GM19035 (cell line): ENCODE data around the gene CKLF.
"Not testable (repeated sequence)": the region's sequence is repeated elsewhere in the genome, so short reads cannot be mapped to it uniquely, and the experiment has no call there.

Experiments used
- ATAC-seq: cut with Tn5 transposase; IDR thresholded peaks from one replicate; pipeline ENCODE4 v1.9.1; 2021; ENCODE audit not compliant: unreplicated experiment

Gene CKLF

DNA sequence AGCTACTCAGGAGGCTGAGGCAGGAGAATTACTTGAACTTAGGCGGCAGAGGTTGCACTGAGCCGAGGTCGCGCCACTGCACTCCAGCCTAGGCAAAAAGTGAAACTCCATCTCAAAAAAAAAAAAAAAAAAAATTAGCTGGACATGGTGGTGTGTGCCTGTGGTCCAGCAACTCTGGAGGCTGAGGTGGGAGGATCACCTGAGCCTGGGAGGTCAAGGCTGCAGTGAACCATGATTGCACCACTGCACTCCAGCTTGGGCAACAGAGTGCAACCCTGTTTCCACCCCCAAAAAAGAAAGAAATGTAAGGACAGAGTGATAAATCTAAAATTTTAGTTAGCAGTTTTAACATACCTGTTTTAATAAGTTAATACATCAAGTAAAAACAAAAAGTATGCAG, 44.2 kb downstream of the CKLF start:
- ATAC-seq: not testable (repeated sequence)

DNA sequence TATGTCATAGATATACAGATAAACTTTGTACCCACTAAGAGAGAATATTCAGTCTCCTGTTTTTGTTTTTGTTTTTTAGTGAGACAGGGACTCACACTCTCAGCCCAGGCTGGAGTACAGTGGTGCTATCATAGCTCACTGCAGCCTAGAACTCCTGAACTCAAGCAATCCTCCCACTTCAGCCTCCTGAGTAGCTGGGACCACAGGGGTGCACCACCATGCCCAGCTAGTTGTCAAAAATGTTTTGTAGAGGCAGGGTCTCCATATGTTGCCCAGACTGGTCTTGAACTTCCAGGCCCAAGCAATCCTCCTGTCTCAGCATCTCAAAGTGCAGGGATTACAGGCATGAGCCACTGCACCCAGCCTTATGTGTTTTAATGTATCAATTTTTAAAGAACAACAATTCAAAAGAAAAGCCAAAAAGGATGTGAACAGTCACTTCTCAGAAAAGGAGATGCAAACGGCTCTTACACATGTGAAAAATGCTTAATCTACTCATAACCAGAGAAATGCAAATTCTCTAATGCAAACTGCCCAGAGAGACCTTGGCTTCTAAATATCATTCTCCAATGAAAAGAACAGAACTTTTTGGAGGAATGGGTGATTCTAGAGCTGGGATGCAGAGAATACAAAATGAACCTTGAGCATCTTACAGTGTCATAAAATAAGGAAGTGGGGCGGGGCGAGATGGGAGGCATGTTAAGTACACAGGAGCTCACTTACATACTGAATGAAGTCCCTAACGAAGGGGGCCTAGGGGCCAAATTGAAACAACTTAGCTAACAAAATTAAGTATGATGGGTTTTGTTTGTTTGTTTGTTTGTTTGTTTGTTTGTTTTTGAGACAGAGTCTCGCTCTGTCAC, 44.8 kb downstream of the CKLF start:
- no peak for ATAC-seq

DNA sequence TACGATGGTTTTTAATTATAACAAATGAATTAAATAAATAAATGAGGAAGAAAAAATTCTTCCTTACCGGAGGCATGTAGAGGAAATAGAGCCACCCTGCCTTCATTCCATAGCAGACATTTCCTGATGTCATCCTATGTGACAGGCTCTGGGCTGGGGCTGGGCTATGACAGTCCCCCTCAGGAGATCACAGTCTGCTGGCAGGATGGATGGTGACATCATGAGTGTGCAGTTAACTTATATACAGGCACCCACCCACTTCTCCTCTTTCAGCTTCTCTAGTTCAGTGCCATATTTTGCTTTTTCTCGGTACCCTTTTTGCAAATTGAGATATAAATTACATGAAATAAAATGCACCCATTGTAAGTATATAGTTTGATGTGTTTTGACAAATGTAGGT, 45.7 kb downstream of the CKLF start:
- ATAC-seq: no peak

DNA sequence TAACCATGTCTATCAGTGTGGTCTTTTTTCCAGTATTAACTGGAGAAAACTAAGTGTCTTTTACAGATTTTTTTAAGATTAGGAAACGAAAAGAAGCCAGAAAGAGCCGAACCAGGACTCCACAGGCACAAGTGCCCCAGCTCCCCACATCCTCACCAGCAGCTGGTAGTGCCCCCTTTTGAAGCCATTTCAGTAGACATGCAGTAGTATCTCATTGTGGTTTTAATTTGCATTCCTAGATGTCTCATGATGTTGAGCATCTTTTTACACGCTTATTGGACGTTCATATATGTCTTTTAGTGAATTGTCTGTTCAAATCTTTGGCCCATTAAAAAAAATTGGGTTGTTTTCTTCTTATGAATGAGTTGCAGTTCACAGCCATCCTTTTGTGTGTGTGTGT, 47.4 kb downstream of the CKLF start:
- no peak for ATAC-seq

DNA sequence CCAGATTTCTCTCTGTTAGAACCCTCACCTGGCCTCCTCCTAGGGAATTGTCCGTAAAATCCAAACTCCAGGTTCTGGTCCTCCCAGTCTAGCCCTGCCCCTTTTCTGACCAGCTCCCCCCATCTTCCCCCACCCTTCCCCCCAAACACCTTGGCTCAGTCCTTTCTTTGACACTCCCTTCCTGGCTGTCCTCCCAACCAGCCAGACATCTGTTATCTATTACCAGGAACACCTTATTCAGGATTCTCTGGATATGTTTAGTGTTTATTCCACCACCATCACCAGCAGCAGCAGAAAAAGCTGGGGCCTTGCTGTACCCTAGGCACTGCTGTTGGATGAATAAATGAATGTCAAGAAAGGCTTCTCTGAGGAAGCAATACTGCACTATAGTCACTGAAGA, 48.1 kb downstream of the CKLF start:
- no peak for ATAC-seq

DNA sequence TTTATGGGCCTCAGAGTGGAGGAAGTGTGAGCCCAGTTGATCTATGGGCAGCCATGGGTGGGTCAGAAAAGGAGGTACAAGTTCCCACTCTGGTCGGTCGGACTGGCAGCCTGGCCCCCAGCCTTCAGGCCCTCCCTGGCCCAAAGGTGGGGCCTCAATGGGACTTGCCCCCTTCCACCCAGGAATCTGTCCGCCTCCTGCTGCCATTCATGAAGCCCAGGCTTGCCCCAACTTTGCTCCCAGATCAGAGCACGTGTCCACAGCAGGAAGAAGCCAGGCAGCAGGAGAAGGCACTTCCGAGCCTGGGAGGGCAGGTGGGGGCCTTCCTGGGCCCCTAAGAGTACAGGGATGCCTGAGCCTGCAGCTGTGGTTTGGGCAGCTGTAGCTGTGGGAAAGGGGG, 49.1 kb downstream of the CKLF start:
- ATAC-seq: no peak

DNA sequence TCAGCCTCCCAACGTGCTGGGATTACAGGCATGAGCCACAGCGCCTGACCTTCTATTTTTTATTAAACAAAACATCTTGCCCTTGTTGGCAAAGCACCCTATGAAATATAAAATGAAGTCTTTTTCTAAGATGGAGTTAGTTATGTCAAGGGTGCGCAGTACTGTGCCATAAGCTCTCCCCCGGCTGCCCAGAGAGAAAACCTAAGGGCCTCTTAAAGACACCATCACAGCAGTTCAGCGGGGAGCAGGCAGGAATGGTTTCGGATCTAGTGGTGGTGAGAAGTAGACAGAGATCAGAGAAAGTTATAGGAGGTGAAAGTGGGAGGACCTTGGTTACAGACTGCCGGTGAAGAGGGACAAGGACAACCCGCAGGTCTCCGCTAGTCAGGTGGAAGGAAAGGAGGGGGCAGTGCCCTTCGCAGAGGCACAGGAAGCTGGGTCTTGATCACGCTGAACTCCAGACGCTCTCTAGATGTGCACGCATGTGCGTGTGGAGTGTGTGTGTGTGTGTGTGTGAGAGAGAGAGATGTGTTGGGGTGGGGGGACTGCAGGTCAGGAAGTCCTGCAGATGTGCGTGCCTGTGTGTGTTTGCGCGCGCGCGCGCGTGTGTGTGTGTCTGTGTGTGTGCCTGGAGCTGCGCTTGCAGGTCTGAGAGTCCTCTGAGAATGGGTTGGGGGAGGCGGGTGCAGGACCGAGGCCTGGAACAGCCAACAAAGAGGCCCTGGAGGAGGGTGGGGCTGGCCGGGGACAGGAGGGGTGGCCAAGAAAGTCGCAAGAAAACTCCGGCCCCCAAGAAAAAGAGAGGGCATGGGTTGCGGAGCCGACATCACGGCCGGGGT, 51.4 kb downstream of the CKLF start:
- no peak for ATAC-seq

DNA sequence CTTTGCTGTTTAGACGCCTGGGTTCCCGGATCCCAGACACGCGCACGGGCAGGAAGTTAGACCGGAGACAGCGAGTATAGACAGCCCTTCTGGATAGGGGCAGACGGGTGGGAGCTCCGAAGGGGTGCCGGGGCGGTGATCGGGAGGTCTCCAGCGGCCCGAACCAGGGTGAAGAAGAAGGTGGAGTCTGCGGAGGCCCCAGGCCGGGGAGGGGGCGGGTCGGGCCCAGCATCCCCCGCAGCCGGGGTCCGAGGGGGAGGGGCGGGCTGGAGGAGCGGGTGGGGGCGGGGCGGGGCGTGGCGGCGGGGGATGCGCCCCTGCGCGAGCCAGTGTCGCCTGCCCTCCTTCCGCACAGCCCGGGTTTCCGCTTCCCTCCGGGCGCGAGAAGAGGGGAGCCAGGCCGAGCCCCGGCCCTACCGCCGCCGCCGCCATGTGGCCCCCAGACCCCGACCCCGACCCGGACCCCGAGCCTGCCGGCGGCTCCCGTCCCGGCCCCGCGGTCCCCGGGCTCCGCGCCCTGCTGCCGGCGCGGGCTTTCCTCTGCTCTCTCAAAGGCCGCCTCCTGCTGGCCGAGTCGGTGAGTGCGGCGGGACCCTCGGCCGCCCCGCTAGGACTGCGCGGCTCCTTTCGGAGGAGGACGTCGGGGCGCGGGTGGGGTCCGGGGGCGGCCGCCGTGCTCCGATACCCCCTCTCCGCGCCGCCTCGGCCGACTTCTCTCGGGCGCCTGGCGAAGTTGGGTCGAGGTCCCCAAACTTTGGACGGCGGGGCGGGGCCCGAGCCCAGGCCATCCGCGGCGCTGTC, 52.2 kb downstream of the CKLF start, which contains the start of gene CMTM3:
TSS of gene CMTM3 (plus strand) at position 329 of the 801 bp plus-strand sequence. CDS start at position 431, 102 bp downstream.
- no peak for ATAC-seq

DNA sequence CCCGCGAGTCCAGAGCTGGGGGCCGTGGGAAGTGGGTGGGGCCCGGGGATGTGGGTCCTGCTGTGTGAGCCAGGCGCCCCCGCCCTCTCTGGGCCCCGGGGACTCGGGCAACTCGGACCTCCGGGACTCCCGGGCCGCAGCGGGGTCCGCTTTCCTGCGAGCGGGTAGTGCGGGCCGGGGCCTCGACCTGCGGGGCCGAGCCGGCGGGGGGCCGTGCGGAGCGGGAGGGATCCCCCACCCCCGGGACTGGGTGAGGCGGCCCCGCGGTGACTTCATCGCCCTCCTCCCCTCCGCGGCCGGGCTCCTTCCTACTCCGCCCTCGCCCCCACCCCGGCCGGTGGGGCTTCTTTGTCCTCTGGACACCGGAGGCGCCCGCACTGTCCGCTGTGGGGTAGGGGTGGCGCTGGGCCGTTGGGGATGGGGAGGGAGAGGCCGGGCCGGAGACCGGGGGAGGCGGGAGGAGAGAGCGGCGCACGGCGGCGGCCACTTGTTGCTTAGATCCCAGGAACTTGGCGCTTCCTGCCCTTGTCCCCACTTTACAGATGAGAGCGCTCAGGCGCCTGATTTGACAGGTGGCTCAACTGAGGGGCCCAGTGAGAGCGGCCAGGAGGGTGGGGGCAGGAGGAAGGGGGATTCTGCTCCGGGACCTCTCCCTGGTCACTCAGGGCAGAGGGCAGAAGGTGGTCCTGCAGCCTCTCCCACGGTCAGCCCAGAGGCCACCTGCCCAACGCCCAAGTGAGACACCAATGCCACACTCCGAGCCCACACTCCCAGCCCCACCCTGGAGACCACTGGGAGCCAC, 53.0 kb downstream of the CKLF start:
- no peak for ATAC-seq

DNA sequence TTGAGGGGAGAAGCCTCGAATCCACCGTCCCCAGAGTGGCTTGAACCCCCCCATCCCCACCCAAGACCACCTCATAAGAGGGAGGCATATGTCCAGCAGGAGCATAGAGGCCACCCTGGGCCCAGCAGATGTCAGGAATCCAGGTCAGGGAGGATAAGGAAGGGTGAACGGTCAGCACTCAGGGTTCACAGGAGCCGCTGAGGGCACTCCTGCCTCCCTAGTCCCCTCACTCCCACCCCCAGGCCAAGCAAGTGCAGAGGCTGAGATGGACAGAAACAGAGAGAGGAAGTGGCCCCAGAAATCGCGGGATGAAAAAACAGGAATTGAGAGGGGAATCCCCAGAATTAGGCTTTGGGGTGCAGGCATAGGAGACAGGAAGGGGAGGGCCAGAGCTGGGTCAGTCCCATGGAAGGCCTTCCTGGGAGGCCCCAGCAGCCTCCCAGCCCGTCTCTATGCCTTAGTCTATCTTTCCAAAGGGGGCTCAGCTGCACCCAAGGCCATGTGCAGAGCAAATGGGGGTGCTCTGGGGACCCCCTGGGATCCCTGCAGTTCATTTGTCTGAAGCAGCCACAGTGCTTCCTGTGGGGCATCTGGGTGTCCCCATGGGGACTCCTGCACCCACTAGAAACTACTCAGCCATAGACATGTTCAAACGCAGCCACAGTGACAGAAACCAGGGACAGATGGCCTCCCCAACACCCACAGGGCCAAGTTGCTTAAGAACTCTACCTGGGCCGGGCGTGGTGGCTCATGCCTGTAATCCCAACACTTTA, 53.8 kb downstream of the CKLF start:
- peak; percentile 58 for ATAC-seq

DNA sequence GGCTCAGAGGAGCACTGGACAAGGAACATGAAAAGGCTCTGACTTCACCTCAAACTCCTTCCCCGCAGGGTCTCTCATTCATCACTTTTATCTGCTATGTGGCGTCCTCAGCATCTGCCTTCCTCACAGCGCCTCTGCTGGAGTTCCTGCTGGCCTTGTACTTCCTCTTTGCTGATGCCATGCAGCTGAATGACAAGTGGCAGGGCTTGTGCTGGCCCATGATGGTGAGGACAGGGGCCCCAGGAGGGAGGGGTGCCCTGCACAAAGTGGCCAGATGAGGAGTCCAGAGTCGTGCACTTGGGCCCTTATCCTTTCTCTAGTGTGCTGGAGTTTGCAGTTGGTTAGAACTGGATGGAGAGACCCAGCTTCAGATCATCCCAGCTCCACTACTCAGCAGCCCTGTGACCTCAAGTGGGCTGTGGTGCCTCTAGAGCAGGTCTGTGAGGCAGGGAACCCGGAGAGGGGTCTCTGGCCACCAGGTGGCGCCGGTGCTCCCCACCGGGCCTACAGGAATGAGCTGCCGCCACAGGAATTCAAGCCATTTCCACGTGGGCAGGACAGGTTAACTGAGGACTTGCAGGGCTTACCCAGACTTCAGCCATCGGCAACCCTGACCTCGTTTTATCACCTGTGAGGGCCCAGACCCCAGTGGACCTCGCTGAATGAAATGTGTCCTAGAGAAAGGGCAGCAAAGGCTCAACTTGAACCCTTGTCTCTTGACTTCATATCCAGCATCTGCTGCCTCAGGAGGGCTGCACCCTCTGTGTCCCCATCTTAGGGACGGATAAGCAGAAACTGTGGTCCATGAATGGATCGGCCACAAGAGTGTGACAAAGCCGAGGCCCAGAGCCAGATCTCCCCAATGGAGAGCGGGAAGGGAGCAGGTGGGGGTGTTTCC, 56.1 kb downstream of the CKLF start:
- peak; percentile 40 for ATAC-seq

DNA sequence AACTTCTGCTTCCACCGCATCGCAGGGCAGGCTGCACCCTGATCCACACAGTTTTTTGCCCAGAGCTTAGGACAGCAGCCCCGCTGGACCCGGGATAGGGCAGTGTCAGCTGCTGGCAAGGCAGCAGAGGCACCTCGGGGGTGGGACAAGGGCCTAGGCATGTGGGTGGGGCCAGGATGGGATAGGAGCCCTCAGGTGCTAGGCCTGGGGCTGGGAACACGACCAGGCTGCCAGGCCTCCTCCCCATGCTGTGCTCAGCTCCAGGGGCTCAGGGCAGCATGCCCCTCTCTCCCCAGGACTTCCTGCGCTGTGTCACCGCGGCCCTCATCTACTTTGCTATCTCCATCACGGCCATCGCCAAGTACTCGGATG, 56.7 kb downstream of the CKLF start:
- ATAC-seq: no peak

DNA sequence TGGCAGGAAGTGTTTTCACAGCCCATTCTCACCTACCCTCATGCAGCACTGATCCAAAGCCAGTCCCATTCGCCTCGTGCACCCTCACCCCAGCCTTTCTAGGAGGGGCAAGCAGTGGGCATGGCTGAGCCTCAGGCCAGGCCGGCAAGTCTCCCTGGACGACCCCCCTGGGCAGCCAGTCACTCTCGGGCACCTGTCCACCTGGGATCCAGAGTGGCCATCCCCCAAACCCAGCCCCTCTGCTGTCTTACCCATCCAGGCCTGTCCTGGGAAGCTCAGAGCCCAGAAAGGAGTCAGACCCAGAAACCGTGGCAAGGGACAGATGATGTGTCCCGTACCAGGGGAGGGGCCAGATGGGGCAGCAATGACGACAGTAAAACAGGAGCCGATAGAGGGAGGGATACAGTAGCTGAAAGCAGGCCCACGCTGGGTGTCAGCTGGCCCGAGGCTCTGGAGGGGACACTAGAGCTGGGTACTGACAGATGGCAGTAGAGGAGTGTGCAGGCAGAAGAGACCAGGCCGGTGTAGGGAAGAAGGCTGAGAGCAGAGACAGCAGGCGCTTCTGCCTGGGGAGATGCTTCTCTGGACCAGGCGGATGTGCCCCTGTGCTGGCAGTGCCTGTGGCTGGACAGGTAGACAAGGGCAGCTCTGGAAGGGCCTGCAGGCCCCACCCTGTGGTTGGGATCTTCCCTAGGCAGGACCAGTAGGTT, 57.9 kb downstream of the CKLF start:
- no peak for ATAC-seq

DNA sequence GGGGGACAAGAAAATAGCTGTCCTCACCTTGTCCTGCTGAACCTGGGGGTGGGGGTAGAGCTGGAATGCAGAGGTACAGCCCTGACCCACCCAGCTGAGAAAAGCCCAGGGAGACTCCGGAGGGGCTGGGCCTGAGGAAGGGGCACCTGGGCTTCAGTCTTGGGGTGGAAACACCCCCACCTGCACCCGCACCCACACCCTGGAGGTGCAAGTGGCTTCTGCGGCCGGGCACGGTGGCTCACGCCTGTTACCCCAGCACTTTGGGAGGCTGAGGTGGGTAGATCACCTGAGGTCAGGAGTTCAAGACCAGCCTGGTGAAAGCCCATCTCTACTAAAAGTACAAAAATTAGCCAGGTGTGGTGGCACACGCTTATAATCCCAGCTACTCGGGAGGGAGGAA, 59.5 kb downstream of the CKLF start:
- ATAC-seq: not testable (repeated sequence)

DNA sequence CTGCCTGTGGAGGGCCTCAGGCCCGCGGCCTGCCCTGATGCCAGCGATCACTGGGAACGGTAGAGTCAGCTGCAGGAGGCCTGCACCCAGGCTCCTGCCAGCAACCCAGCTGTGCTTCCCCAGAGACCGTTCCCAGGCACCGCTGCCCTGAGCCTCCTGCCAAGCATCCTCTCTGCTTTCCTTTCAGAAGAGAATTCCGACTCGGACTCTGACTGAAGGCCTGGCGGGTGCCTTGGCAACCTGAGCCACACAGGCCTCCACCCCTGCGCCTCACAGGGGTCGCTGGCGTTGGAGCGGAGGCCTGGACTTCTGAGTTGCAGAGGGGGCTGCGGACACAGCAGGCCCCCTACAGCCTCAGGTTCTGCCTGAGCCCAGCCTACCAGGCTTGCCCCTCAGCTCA, 60.0 kb downstream of the CKLF start:
- no peak for ATAC-seq

DNA sequence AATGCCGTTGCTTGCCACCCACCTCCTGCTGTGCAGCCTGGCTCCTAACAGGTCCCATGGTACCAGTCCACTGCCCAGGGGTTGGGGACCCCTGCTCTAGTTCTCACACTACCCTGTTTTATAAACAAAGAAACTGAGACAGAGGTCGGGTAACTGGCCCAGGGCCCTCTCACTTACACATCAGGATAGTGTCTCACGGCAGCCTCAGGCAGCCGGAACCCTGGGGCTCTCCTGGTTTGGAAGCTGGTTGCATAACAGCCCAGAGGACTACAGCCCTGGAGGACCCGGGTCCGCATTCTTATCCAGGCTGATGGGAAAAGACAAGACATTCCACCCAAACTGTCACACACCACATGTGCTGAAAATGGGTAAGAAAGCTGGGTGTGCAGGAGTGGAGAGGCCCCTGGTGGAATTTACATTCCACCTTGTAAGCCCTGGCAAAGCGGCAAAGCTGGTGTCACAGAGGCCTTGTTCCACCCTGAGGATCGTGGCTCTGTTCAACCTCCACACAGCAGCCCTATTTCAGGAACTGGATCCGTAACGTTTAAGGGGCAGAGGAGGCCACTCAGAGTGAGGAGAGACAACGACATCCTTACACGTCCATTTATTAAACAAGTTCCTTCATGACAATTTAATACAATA, 61.9 kb downstream of the CKLF start:
- no peak for ATAC-seq
